B cell (primary cell): ENCODE data around the gene TMBIM1.

ENCODE experiments used
- CTCF ChIP-seq: fragments of 200-600 bp; IDR thresholded peaks from one replicate; pipeline ENCODE4 v1.8.0; 2022; ENCODE audit warnings: antibody characterized with exemption, mild to moderate bottlenecking
- EZH2 ChIP-seq: IDR thresholded peaks from 2 replicates; pipeline ENCODE4 v1.6.1; 2012; ENCODE audit warnings: borderline replicate concordance, low read depth, mild to moderate bottlenecking, moderate library complexity, low read length; ENCODE audit not compliant: insufficient read depth, poor library complexity, severe bottlenecking

- no peak for TF ChIP-seq CTCF
- no peak for TF ChIP-seq EZH2
Measured at GRCh38 chr2:218305383-218305782, 13.1 kb upstream of the TMBIM1 start.
